K562 (cell line): ENCODE data around the gene SAA2. TPM values are rescaled to one million over a fixed set of nuclear protein-coding genes. Genes with fewer than 3 reads are reported as not detected.

Experiments
- ATAC-seq: fragments of 200-7000 bp; cut with Tn5 transposase; 3 replicates; pipeline ENCODE4 v1.9.1; 2020; ENCODE audit warnings: moderate library complexity
- BruUV-seq: library from RNA; stranded (reverse); fragments of 400-500 nt; replicated peaks from 2 replicates; lab custom pipeline; 2021; lab: Mats Ljungman, UMichigan
- CTCF ChIA-PET: fragments of 300-600 bp; formaldehyde crosslinking; extraction: SDS; loops from one replicate; lab custom pipeline; 2021; ENCODE audit warnings: low intra/inter-chr PET ratio; lab: Yijun Ruan, JAX
- POLR2A ChIA-PET: fragments of 300-600, 350-650 bp; sonication (Branson Sonifier 250); formaldehyde crosslinking; extraction: SDS; loops from one replicate; lab custom pipeline; 2021; ENCODE audit warnings: antibody characterized with exemption, inconsistent platforms; lab: Yijun Ruan, JAX
- DNase-seq, 4 experiments: peaks; one replicate each; pipeline versions ENCODE4 v3.0.0 to v3.0.0-alpha.2; 2011 to 2018; ENCODE audit warnings: low spot score in 3 of 4, mixed read lengths in 3 of 4; ENCODE audit errors: extremely low read depth in 1 of 4
- FAIRE-seq: peaks from 2 replicates; lab custom pipeline; 2011; peaks lifted over from hg19 to GRCh38; lab: Jason Lieb, UNC
- H2AFZ ChIP-seq: 2 replicates; pipeline ENCODE4 v1.6.0; 2011; ENCODE audit warnings: low read depth, low read length, control low read depth, inconsistent platforms
- H3K27ac ChIP-seq: fragments of 200-600 bp; 3 replicates; pipeline ENCODE4 v1.8.0; 2011; ENCODE audit warnings: low read depth, mild to moderate bottlenecking, control low read depth, inconsistent platforms, low read length, moderate library complexity, mixed read lengths; ENCODE audit errors: extremely low read depth
- H3K27me3 ChIP-seq, 2 experiments: fragments of 300-600 bp in 1 of 2; 2 replicates in 1 of 2; 3 replicates in 1 of 2; pipeline versions ENCODE4 v1.6.0 to v1.8.0; 2011; ENCODE audit warnings: inconsistent platforms in 2 of 2, low read length in 2 of 2, mild to moderate bottlenecking in 1 of 2, mixed read lengths in 1 of 2, moderate library complexity in 1 of 2; ENCODE audit not compliant: control insufficient read depth in 2 of 2, insufficient read depth in 2 of 2
- H3K36me3 ChIP-seq: fragments of 300-600 bp; 3 replicates; pipeline ENCODE4 v1.8.0; 2011; ENCODE audit warnings: mild to moderate bottlenecking, low read length, inconsistent platforms; ENCODE audit not compliant: control insufficient read depth, insufficient read depth
- H3K4me1 ChIP-seq, 2 experiments: fragments of 200-600 bp in 1 of 2; replicated peaks in 1 of 2; 2 replicates in 1 of 2; 3 replicates in 1 of 2; pipeline versions ENCODE4 v1.5.1 to v1.8.0; 2011; ENCODE audit warnings: inconsistent platforms in 2 of 2, low read length in 2 of 2, mild to moderate bottlenecking in 1 of 2, mixed read lengths in 1 of 2, moderate library complexity in 1 of 2; ENCODE audit not compliant: control insufficient read depth in 2 of 2, insufficient read depth in 2 of 2
- H3K4me2 ChIP-seq: 2 replicates; pipeline ENCODE4 v1.6.1; 2011; ENCODE audit warnings: low read length, control low read depth, inconsistent platforms, mixed read lengths; ENCODE audit not compliant: insufficient read depth
- H3K4me3 ChIP-seq: fragments of 200-600 bp; sonication (generic), shearing (Covaris generic); 2 replicates; pipeline ENCODE4 v1.5.1; 2016; ENCODE audit warnings: control low read depth, inconsistent platforms
- H3K79me2 ChIP-seq: fragments of 200-600 bp; 3 replicates; pipeline ENCODE4 v1.8.0; 2011; ENCODE audit warnings: low read length, inconsistent platforms; ENCODE audit not compliant: control insufficient read depth, insufficient read depth
- H3K9ac ChIP-seq, 2 experiments: 2 replicates each; pipeline versions ENCODE4 v1.6.0 to v1.6.1; 2011; ENCODE audit warnings: low read depth in 2 of 2, low read length in 2 of 2, control low read depth in 1 of 2, inconsistent platforms in 1 of 2, mild to moderate bottlenecking in 1 of 2, mixed read lengths in 1 of 2; ENCODE audit not compliant: insufficient read depth in 1 of 2
- H3K9me1 ChIP-seq: one replicate; pipeline ENCODE4 v1.6.0; 2011; ENCODE audit warnings: inconsistent platforms, mild to moderate bottlenecking, low read length, moderate library complexity; ENCODE audit not compliant: control insufficient read depth, insufficient read depth
- H3K9me3 ChIP-seq: replicated peaks from 2 replicates; pipeline ENCODE4 v1.5.1; 2011; ENCODE audit warnings: low read depth, low read length, inconsistent platforms; ENCODE audit not compliant: control insufficient read depth, insufficient read depth
- H4K20me1 ChIP-seq: replicated peaks from 2 replicates; pipeline ENCODE4 v1.6.1; 2011; ENCODE audit warnings: low read length, inconsistent platforms, mixed read lengths; ENCODE audit not compliant: control insufficient read depth, insufficient read depth
- E4F1 ChIP-seq: fragments of 250-450 bp; sonication (Bioruptor Pico); IDR thresholded peaks from 2 replicates; pipeline ENCODE4 v1.5.0; 2021; ENCODE audit warnings: mild to moderate bottlenecking, borderline replicate concordance
- NR2C1 ChIP-seq, 2 experiments: fragments of 450-650 bp; IDR thresholded peaks; 2 replicates each; pipeline ENCODE4 v1.6.1; 2017; ENCODE audit warnings: mild to moderate bottlenecking in 2 of 2, antibody characterized with exemption in 1 of 2, inconsistent platforms in 1 of 2, missing compliant biosample characterization in 1 of 2, missing genetic modification characterization in 1 of 2
- TCFL5 ChIP-seq: fragments of 250-450 bp; sonication (Bioruptor Pico); conservative IDR thresholded peaks from 2 replicates; pipeline ENCODE4 v1.6.1; 2021; ENCODE audit warnings: mild to moderate bottlenecking, moderate library complexity, matching md5 sums
- WGBS: fragments of 100-300 bp; shearing (Covaris generic); methylation state at CpG from one replicate; pipeline ENCODE4 v1.1.6; 2016; ENCODE audit warnings: low coverage, mixed read lengths; ENCODE audit not compliant: insufficient coverage; ENCODE audit errors: missing lambda C conversion rate; 5-methylcytosine and 5-hydroxymethylcytosine counted together
- in situ Hi-C: fragments of 300-500 bp; cut with MboI; formaldehyde crosslinking; loops from 4 replicates; pipeline ENCODE4 v1.15.0; 2018; ENCODE audit warnings: inconsistent platforms, mixed read lengths
- intact Hi-C: fragments of 100-400 bp; cut with micrococcal nuclease; formaldehyde crosslinking; loops from 2 replicates; pipeline ENCODE4 v1.14.2; 2022
- polyA plus RNA-seq, 8 experiments: library from polyadenylated mRNA; depleted of rRNA in 4 of 8; stranded (reverse) in 5 of 8; unstranded in 3 of 8; fragments of >200 nt; fragmentation: Nextera tagmentation in 2 of 8; fragmentation: Illumina TruSeq in 1 of 8; extraction: Ambion mirVana in 2 of 8; extraction: Trizol in 1 of 8; gene quantifications; 2 replicates each; pipeline versions ENCODE4 v1.2.1 to v1.2.3, GENCODE V29; 2011 to 2014; ENCODE audit warnings: inconsistent platforms in 1 of 8, missing spikeins in 1 of 8
- total RNA-seq, 7 experiments: library from RNA; depleted of rRNA in 6 of 7; stranded (reverse); fragments of >200 nt in 6 of 7; fragmentation: Illumina TruSeq in 2 of 7; extraction: Trizol in 2 of 7; gene quantifications; 2 replicates each; pipeline versions ENCODE4 v1.2.1 to v1.2.3, GENCODE V29; 2011 to 2021; ENCODE audit warnings: low replicate concordance in 1 of 7

Gene SAA2
- total and polyA plus RNA-seq, 9 of the 15 experiments (the other 6 are each of a cell fraction or from before 2014, with no cell fraction given), result 4.6 TPM; not detected in 8

- no peak overlapping the region for H3K27ac ChIP-seq
- H3K4me2 ChIP-seq, result no peak overlapping the region
- in situ Hi-C loops (no loop called here), intact Hi-C loops (no loop called here)
- ATAC-seq (no peak), DNase-seq (no peak), FAIRE-seq (no peak)
- H4K20me1 ChIP-seq, result no peaks in the 10 kb centered on the region
- no peak overlapping the region for H2AFZ ChIP-seq
- POLR2A ChIA-PET, result interaction anchor here (0.6 kb wide), 1 partner anchor 444 kb away, joined by 3 read pairs; no protein-coding TSS in a partner anchor
- H3K9ac ChIP-seq, result no peak overlapping the region
- H3K27me3 ChIP-seq, result no peaks in the 10 kb centered on the region
- no peaks in the 10 kb centered on the region for H3K9me1 ChIP-seq
- H3K79me2 ChIP-seq, result no peaks in the 10 kb centered on the region
- no peaks in the 10 kb centered on the region for H3K4me1 ChIP-seq
- TF ChIP-seq TCFL5 (no peak), NR2C1 (IDR thresholded peaks at IDR 0.05) (no peak), NR2C1 (tag; IDR thresholded peaks at IDR 0.05) (no peak), E4F1 (CRISPR knock-in tag) (no peak)
- TF ChIP-seq, all 486 proteins: peak for 0
- Histone ChIP-seq H3K9me3 (no peaks in the 10 kb centered on the region), H3K4me3 (no peak overlapping the region), H3K36me3 (peaks cover 84% of the 10 kb centered on the region)
- WGBS, result 100% methylated on average over 1 of the region's 1 CpG
- CTCF ChIA-PET, result no interaction called here
- no TSS peak for BruUV-seq
These were observed 37.4 kb upstream of the SAA2 start for GRCh38 chr11:18285841-18286240.
